Ishikawa (cell line): ENCODE measurements around the gene HSPA5.

Experiments
- TEAD4 ChIP-seq: IDR thresholded peaks from 2 replicates; pipeline ENCODE4 v1.6.1; 2012
- YY1 ChIP-seq: IDR thresholded peaks from 2 replicates; pipeline ENCODE4 v1.6.1; 2012; ENCODE audit warnings: low read depth

DNA sequence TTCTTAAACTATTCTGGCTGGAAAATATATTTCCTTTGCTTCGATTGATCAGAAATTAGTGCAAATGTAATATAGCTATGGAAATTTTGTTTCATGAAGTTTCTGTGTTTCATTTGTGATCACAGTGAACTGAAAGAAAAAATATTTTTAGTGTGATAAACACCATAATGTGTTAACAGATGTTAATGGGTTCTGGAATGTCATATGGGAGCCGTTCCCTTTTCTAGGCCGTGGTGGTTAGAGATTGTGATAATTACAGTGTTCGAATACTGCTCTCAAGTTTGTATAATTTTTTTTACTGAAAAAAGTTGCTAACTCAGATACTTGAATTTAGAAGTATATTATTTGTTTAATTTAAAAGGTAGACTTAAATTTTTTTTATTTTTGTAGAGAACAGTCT is 39.8 kb upstream of the HSPA5 start:
- TF ChIP-seq TEAD4: no peak
- no peak for TF ChIP-seq YY1
